HEK293 (cell line): ENCODE results near the gene TIGD3.

Source experiments
- CTCF ChIA-PET: fragments of 350-600 bp; formaldehyde crosslinking; extraction: SDS; loops from one replicate; lab custom pipeline; 2021; ENCODE audit warnings: antibody characterized with exemption; lab: Yijun Ruan, JAX
- POLR2A ChIA-PET: fragments of 300-600 bp; formaldehyde crosslinking; extraction: SDS; loops from one replicate; lab custom pipeline; 2020; ENCODE audit warnings: antibody characterized with exemption, inconsistent platforms; lab: Yijun Ruan, JAX
- H3K27ac ChIP-seq: fragments of 200-500 bp; sonication (Bioruptor generic); 2 replicates; pipeline ENCODE4 v1.5.1; 2014; ENCODE audit warnings: low read depth, low read length, control low read depth, inconsistent platforms; ENCODE audit errors: extremely low read depth
- H3K36me3 ChIP-seq, 2 experiments: fragments of 200-500 bp in 1 of 2; sonication (Bioruptor generic) in 1 of 2; 1 replicate in 1 of 2; 2 replicates in 1 of 2; pipeline ENCODE4 v1.5.1; 2014 to 2017; ENCODE audit warnings: inconsistent platforms in 2 of 2, low read length in 2 of 2; ENCODE audit not compliant: control insufficient read depth in 2 of 2, insufficient read depth in 1 of 2
- H3K4me1 ChIP-seq: fragments of 200-500 bp; sonication (Bioruptor generic); 2 replicates; pipeline ENCODE4 v1.5.1; 2014; ENCODE audit warnings: mild to moderate bottlenecking, low read length, inconsistent platforms; ENCODE audit not compliant: control insufficient read depth, insufficient read depth
- H3K4me3 ChIP-seq: 2 replicates; pipeline ENCODE4 v1.5.1; 2011; ENCODE audit warnings: low read depth, mild to moderate bottlenecking, control low read depth, low read length, moderate library complexity
- H3K9me3 ChIP-seq: fragments of 200-500 bp; sonication (Bioruptor generic); 2 replicates; pipeline ENCODE4 v1.5.1; 2014; ENCODE audit warnings: low read depth, low read length, inconsistent platforms; ENCODE audit not compliant: control insufficient read depth, insufficient read depth
- GLIS1 ChIP-seq: fragments of 450-650 bp; formaldehyde crosslinking; IDR thresholded peaks from 2 replicates; pipeline ENCODE4 v1.5.1; 2016; ENCODE audit warnings: missing biosample characterization, missing genetic modification characterization
- SCRT2 ChIP-seq: fragments of 450-650 bp; formaldehyde crosslinking; IDR thresholded peaks from 2 replicates; pipeline ENCODE4 v1.5.1; 2016; ENCODE audit warnings: missing biosample characterization, missing genetic modification characterization
- ZNF10 ChIP-seq: fragments of 450-650 bp; formaldehyde crosslinking; IDR thresholded peaks from 2 replicates; pipeline ENCODE4 v1.5.1; 2017; ENCODE audit warnings: missing biosample characterization, missing genetic modification characterization
- ZNF140 ChIP-seq: fragments of 450-650 bp; formaldehyde crosslinking; IDR thresholded peaks from 2 replicates; pipeline ENCODE4 v1.5.1; 2016; ENCODE audit warnings: missing biosample characterization, missing genetic modification characterization
- ZNF221 ChIP-seq: fragments of 450-650 bp; formaldehyde crosslinking; IDR thresholded peaks from 2 replicates; pipeline ENCODE4 v1.5.1; 2017; ENCODE audit warnings: missing biosample characterization, missing genetic modification characterization, borderline replicate concordance
- ZNF239 ChIP-seq: fragments of 450-650 bp; formaldehyde crosslinking; IDR thresholded peaks from 2 replicates; pipeline ENCODE4 v1.5.1; 2016; ENCODE audit warnings: missing biosample characterization, missing genetic modification characterization
- ZNF274 ChIP-seq, 2 experiments: fragments of 200-500 bp in 1 of 2; fragments of 450-650 bp in 1 of 2; sonication (Bioruptor generic) in 1 of 2; formaldehyde crosslinking in 1 of 2; IDR thresholded peaks; 2 replicates each; pipeline versions ENCODE4 v1.5.1 to v1.6.1; 2014 to 2016; ENCODE audit warnings: borderline replicate concordance in 1 of 2, inconsistent platforms in 1 of 2, low read length in 1 of 2, missing biosample characterization in 1 of 2, missing genetic modification characterization in 1 of 2
- ZNF311 ChIP-seq: fragments of 450-650 bp; formaldehyde crosslinking; IDR thresholded peaks from 2 replicates; pipeline ENCODE4 v1.5.1; 2017; ENCODE audit warnings: missing biosample characterization, missing genetic modification characterization, borderline replicate concordance
- ZNF350 ChIP-seq: fragments of 450-650 bp; formaldehyde crosslinking; IDR thresholded peaks from 2 replicates; pipeline ENCODE4 v1.5.0; 2017; ENCODE audit warnings: missing biosample characterization, mild to moderate bottlenecking, missing genetic modification characterization
- ZNF473 ChIP-seq: fragments of 450-650 bp; formaldehyde crosslinking; IDR thresholded peaks from 2 replicates; pipeline ENCODE4 v1.5.1; 2017; ENCODE audit warnings: missing biosample characterization, missing genetic modification characterization
- ZNF548 ChIP-seq: fragments of 450-650 bp; formaldehyde crosslinking; IDR thresholded peaks from 2 replicates; pipeline ENCODE4 v1.5.1; 2016; ENCODE audit warnings: missing biosample characterization, missing genetic modification characterization
- ZNF600 ChIP-seq: fragments of 450-650 bp; formaldehyde crosslinking; IDR thresholded peaks from 2 replicates; pipeline ENCODE4 v1.5.1; 2016; ENCODE audit warnings: missing biosample characterization, missing genetic modification characterization
- ZNF707 ChIP-seq: fragments of 450-650 bp; formaldehyde crosslinking; IDR thresholded peaks from 2 replicates; pipeline ENCODE4 v1.5.1; 2016; ENCODE audit warnings: missing biosample characterization, missing genetic modification characterization
- TF ChIP-seq, protein P1 (sequence below): fragments of 450-650 bp; formaldehyde crosslinking; conservative IDR thresholded peaks from 2 replicates; pipeline ENCODE4 v1.5.1; 2016; ENCODE audit warnings: low read depth, missing biosample characterization, missing genetic modification characterization
- TF ChIP-seq, protein P2 (sequence below): fragments of 450-650 bp; formaldehyde crosslinking; IDR thresholded peaks from 2 replicates; pipeline ENCODE4 v1.5.1; 2016; ENCODE audit warnings: missing biosample characterization, missing genetic modification characterization
- TF ChIP-seq, protein P3 (sequence below): fragments of 450-650 bp; formaldehyde crosslinking; IDR thresholded peaks from 2 replicates; pipeline ENCODE4; 2016; ENCODE audit warnings: missing biosample characterization, missing genetic modification characterization

The TIGD3 gene

DNA sequence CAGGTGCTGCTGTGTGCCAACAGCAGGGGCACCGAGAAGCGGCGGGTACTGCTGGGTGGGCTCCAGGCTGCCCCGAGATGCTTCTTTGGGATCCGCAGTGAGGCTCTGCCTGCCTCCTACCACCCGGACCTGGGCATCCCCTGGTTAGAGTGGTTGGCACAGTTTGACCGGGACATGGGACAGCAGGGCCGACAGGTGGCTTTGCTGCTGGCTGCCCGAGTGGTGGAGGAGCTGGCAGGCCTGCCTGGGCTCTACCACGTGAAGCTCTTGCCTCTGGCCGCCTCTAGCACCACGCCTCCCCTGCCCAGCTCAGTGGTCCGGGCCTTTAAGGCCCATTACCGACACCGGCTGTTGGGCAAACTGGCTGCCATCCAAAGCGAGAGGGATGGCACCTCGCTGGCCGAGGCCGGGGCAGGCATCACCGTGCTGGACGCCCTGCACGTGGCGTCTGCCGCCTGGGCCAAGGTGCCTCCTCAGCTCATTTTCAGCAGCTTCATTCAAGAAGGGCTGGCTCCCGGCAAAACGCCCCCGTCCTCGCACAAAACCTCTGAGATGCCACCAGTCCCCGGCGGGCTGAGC is 1.9 kb downstream of the TIGD3 start:
- ChIA-PET POLR2A (interaction anchor here (1.1 to 2.2 kb wide), 5 partner anchors 15 to 143 kb away, joined by 3 to 8 read pairs (median 3); partner anchors contain the start of genes DPF2, MALAT1 and NEAT1), CTCF (interaction anchor here (0.5 to 1.4 kb wide), 3 partner anchors 60 to 216 kb away, joined by 3 to 6 read pairs (median 5); partner anchors contain the start of gene FAM89B)
- no peaks in the 10 kb centered on the region for H3K4me1 ChIP-seq
- H3K9me3 ChIP-seq, result no peaks in the 10 kb centered on the region
- H3K27ac ChIP-seq, result no peak overlapping the region
- H3K4me3 ChIP-seq, result no peak overlapping the region
- peaks cover 0 to 13% of the 10 kb centered on the region in 2 experiments; a peak in 1 of 3 replicates for H3K36me3 ChIP-seq
- no peak for TF ChIP-seq ZNF350 (tag by site-specific recombination)
- TF ChIP-seq, protein P1, sequence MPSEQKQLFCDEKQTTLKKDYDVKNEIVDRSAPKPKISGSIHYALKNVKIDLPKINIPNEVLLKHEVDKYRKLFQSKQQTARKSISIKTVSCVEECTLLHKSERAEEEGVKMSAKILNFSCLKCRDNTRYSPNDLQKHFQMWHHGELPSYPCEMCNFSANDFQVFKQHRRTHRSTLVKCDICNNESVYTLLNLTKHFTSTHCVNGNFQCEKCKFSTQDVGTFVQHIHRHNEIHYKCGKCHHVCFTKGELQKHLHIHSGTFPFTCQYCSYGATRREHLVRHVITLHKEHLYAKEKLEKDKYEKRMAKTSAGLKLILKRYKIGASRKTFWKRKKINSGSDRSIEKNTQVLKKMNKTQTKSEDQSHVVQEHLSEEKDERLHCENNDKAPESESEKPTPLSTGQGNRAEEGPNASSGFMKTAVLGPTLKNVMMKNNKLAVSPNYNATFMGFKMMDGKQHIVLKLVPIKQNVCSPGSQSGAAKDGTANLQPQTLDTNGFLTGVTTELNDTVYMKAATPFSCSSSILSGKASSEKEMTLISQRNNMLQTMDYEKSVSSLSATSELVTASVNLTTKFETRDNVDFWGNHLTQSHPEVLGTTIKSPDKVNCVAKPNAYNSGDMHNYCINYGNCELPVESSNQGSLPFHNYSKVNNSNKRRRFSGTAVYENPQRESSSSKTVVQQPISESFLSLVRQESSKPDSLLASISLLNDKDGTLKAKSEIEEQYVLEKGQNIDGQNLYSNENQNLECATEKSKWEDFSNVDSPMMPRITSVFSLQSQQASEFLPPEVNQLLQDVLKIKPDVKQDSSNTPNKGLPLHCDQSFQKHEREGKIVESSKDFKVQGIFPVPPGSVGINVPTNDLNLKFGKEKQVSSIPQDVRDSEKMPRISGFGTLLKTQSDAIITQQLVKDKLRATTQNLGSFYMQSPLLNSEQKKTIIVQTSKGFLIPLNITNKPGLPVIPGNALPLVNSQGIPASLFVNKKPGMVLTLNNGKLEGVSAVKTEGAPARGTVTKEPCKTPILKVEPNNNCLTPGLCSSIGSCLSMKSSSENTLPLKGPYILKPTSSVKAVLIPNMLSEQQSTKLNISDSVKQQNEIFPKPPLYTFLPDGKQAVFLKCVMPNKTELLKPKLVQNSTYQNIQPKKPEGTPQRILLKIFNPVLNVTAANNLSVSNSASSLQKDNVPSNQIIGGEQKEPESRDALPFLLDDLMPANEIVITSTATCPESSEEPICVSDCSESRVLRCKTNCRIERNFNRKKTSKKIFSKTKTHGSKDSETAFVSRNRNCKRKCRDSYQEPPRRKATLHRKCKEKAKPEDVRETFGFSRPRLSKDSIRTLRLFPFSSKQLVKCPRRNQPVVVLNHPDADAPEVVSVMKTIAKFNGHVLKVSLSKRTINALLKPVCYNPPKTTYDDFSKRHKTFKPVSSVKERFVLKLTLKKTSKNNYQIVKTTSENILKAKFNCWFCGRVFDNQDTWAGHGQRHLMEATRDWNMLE (tag by site-specific recombination), result no peak
- TF ChIP-seq ZNF221 (tag by site-specific recombination), result no peak
- no peak for TF ChIP-seq ZNF548 (tag by site-specific recombination)
- TF ChIP-seq, protein P2, sequence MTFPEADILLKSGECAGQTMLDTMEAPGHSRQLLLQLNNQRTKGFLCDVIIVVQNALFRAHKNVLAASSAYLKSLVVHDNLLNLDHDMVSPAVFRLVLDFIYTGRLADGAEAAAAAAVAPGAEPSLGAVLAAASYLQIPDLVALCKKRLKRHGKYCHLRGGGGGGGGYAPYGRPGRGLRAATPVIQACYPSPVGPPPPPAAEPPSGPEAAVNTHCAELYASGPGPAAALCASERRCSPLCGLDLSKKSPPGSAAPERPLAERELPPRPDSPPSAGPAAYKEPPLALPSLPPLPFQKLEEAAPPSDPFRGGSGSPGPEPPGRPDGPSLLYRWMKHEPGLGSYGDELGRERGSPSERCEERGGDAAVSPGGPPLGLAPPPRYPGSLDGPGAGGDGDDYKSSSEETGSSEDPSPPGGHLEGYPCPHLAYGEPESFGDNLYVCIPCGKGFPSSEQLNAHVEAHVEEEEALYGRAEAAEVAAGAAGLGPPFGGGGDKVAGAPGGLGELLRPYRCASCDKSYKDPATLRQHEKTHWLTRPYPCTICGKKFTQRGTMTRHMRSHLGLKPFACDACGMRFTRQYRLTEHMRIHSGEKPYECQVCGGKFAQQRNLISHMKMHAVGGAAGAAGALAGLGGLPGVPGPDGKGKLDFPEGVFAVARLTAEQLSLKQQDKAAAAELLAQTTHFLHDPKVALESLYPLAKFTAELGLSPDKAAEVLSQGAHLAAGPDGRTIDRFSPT (tag by site-specific recombination), result peak; percentile 36; the same call in 1 of the 2 replicates
- peak; percentile 54; the same call in 1 of the 2 replicates for TF ChIP-seq SCRT2 (tag by site-specific recombination)

DNA sequence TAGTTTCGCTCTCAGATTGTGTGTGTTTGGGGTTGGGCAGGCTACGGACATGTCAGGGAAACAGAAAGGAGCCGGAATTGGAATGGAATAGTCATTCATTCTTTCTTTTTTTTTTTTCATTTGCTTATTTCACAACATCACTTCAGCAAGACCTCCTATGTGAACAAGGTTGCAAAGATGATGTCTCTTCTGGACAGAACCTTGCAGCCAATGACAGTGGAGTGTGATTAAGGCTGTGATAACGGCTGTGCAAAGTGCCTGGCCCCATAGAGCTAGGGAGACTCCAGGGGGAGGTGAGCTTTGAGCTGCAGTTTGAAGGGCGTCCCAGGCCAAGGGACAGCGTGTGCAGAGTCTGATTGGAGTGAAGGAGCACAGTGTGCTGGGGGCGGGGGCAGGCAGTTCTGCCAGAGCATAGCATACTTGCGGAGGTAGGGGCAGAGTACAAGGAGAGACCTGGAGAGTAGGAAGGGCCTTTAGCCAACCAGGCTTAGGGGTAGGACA is 3.4 kb downstream of the TIGD3 start:
- Histone ChIP-seq H3K4me3 (no peak overlapping the region), H3K9me3 (no peaks in the 10 kb centered on the region), H3K36me3 (no peaks in the 10 kb centered on the region), H3K4me1 (no peaks in the 10 kb centered on the region), H3K27ac (no peak overlapping the region)
- CTCF ChIA-PET, result interaction anchor here (0.6 to 1.4 kb wide), 2 partner anchors 58 to 156 kb away, joined by 4 to 5 read pairs; no protein-coding TSS in a partner anchor
- peak; percentile 81 for TF ChIP-seq ZNF600 (tag by site-specific recombination)
- TF ChIP-seq ZNF239 (tag by site-specific recombination), result no peak
- 0 out of 2 replicates have a peak, but pooled peaks have one; percentile 16 for TF ChIP-seq ZNF140 (tag by site-specific recombination)
- TF ChIP-seq GLIS1, result peak; percentile 1; the same call in 1 of the 2 replicates
- TF ChIP-seq, protein P3, sequence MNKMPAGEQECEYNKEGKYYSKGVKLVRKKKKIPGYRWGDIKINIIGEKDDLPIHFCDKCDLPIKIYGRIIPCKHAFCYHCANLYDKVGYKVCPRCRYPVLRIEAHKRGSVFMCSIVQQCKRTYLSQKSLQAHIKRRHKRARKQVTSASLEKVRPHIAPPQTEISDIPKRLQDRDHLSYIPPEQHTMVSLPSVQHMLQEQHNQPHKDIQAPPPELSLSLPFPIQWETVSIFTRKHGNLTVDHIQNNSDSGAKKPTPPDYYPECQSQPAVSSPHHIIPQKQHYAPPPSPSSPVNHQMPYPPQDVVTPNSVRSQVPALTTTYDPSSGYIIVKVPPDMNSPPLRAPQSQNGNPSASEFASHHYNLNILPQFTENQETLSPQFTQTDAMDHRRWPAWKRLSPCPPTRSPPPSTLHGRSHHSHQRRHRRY (tag by site-specific recombination), result no peak
- TF ChIP-seq ZNF10 (tag by site-specific recombination), result no peak
- TF ChIP-seq ZNF473 (tag by site-specific recombination), result no peak
- no peak for TF ChIP-seq ZNF274 (IDR thresholded peaks at IDR 0.05; ENCODE audit: low read length)
- TF ChIP-seq ZNF274 (tag by site-specific recombination; IDR thresholded peaks at IDR 0.05; ENCODE audit: borderline replicate concordance), result no peak
- no peak for TF ChIP-seq ZNF311
- TF ChIP-seq ZNF707, result no peak
- POLR2A ChIA-PET, result interaction anchor here (0.7 to 2.2 kb wide), 5 partner anchors 23 to 142 kb away, joined by 3 to 8 read pairs (median 4); partner anchors contain the start of genes DPF2, MALAT1 and NEAT1
